Posterior vena cava (tissue), 2 donors: Measurements from ENCODE around the gene RHBDD1. TPM values are rescaled to one million over a fixed set of nuclear protein-coding genes. Genes with fewer than 3 reads are reported as not detected.

Experiments used
- DNase-seq: peaks from one replicate; pipeline ENCODE4 v3.0.0-alpha.2; 2020; ENCODE audit warnings: low spot score
- intact Hi-C, 2 donors: fragments of 100-400 bp; cut with DNase I; formaldehyde crosslinking; loops; one replicate each; pipeline versions ENCODE4 v1.14.1 to v1.14.2; 2022 to 2023
- total RNA-seq, 2 donors: library from RNA; stranded (reverse); fragmentation: NEBNext Ultra II Directional; extraction: Animal tissue kit (Norgen Biotek cat#: 25700); gene quantifications; one replicate each; pipeline ENCODE4 v1.2.1, GENCODE V29; 2021
- donor health status: DM: yes; HTN: yes; CAD: no.
- donor health status: DM: yes; HTN: yes; CAD: no.

The RHBDD1 gene
- total RNA-seq, 2 donors from 2014 or later, result 39.3 to 40.5 TPM

DNA sequence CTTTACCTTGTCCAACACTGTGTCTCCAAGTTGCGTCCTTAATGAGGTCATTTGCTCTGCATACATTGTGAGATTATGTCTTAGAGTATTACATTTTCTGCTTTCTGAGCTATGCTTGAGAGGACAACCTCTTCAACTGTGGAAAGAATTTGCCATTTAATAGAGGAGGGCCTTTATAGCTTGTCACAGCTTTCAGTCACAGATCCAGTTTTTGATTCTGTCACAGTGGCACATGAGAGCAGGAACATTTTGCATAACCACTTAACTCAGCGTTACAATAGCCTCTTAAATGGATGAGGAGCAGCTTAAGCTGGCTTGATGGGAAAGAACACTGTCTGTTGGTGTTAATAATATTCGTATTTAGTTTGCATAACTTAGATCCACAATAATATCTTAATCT is 63.0 kb downstream of the RHBDD1 start:
- no peak for DNase-seq
- intact Hi-C loops, result no loop called here

DNA sequence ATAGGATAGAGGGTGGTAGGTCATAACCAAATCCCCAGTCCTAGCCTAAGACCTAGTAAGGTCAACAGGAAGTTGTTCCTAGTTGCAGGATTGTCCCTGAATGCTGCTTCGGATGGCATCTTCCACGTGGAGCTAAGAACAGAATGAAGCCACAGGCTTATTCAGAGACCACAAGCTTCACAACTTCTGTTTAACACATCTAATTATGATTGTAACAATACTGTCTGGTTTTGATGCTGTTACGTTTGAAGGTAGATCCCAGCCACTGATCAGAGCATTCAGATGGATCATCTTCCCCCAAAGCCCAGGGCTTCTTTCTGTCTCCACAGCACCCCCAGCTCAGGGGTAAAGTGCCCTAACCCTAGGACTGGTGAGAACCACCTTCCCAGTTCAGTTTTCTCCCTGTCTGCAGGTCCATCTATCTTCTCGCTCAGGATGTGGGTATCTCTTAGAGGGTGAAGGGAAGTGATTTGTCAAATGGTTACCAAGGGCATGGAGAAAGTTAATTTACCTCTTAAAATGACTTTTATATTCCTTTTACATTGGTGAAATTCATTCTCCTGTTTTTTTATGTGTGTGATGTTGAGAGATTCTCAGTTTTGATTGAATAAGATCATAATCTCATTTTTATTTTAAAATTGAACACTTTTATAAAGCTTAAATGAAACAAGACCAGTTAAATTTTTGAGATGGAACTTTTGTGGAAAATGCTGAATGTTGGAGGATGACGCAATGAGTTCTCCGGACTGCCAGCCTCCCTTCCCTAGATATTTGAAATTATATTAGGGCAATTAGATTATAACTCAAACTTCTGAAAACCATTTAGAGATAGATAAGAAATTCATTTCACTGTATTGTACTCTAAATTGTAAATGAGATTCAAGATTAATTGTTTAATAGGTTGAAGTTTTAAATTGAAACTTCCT is 66.5 kb downstream of the RHBDD1 start:
- no peak for DNase-seq
- intact Hi-C loops, result no loop called here

DNA sequence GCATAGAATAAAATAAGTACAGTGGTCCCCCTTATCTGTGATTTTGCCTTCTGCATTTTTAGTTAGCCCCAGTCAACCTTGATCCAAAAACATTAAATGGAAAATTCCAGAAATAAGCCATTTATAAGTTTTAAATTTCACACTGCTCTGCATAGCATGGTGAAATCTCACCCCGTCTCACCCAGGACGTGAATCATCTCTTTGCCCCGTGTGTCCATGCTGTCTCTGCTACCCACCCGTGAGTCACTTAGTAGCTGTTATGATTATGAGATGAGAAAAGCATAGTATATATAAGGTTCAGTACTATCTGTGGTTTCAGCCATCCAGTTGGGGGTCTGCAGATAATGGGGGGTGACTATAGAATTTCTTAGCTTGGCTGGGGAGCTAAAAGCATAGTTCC is 67.3 kb downstream of the RHBDD1 start:
- intact Hi-C loops, result no loop called here
- no peak for DNase-seq

DNA sequence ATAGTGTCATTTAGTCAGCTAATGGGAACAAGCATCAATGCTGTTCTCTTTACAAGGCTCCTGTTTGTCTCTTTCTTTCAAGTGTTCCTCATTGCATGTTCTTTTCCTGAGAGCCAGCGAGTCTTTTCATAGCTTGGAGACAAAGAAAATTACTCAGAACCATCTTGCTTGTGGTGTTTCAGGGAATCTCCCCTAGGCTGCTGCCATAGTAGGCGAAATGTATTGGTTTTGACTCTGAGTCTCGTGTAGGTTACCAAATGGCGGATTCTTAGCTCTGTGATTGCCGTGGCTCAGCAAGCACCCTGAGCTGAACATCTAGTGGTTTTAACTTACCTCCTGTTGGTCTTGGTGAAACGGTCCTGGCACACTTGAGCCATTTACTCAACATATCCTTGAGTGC is 68.7 kb downstream of the RHBDD1 start:
- DNase-seq, result no peak
- intact Hi-C loops, result no loop called here

DNA sequence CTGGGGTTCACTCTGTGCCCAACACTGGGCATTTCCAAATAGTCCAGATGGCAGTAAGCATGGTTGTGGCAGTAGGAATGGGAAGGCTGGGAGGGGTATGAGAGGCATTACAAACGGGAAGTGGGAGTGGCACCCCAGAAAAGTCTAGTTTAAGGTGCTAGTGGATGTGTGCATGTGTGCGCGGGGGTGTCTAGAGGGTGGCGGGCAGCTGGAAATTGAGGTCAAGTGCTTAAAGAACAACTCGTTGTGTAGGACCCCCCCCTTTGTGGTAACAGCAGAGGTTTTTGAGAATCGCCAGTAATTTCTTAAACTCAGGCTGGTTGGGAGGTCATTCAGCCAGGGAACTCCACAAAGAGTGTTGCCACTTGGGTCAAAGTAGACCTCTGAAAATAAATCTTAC is 69.9 kb downstream of the RHBDD1 start:
- intact Hi-C loops, result no loop called here
- no peak for DNase-seq

DNA sequence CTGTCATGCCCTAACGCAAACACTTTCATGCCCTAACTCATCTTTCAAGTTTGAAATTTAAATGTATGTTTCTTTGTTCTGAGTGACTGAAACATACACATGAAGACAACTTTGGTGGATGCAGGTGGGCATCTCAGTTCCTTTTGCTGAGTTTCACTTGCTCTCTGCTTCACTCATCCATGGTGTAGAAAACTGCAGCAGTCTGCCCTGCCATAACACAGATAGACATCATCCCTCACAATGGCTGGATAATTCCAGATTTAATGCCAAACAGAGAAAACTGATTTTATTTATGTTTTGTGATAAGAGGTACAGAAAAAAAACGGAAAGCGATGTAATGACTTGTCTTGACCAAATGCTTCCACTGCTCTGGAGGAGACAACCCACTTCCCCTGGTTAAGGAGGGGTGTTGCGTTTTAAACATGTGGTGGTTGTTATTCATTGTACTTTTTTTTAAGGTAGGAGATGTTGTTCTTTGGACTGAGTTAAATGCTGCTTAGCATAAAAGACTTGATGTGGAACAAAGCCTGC is 70.4 kb downstream of the RHBDD1 start:
- DNase-seq, result no peak
- intact Hi-C loops, result no loop called here

DNA sequence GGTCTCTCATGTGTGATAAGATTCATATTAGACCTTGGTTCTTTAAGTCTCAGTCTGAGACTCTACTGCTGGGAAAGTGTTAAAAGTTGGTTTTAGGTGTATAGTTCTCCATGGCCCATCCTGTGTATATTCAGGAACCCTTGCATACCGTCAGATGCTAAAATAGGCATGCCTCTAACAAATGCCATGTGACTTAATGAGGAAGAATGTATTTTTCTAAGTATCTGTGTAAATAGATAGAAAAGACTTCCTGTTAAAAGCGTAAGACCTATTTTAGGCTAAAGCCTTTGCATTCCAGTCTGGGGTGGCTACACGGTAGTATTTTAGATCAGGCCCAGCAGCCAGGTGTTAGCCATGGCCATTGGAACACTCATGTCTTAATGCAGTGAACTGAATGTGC is 73.3 kb downstream of the RHBDD1 start:
- intact Hi-C loops, result no loop called here
- no peak for DNase-seq

DNA sequence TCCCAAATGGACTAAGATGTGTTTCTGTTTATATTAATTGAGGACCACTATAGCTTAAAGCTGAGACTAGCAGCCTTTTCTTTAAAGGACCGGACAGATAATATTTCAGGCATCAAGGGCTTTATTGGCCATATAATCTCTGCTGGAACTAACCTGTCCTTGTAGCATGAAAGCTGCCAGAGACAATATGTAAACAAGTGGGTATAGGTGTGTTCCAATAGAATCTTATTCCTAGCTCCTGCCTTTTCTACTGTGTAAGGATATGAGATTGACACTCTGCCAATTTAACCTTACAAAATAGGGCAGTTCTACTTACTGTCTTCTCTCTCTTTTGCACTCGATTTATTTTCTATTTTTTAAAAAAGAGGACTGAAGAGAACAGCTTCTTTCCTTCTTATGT is 74.0 kb downstream of the RHBDD1 start:
- intact Hi-C loops, result no loop called here
- DNase-seq, result no peak

DNA sequence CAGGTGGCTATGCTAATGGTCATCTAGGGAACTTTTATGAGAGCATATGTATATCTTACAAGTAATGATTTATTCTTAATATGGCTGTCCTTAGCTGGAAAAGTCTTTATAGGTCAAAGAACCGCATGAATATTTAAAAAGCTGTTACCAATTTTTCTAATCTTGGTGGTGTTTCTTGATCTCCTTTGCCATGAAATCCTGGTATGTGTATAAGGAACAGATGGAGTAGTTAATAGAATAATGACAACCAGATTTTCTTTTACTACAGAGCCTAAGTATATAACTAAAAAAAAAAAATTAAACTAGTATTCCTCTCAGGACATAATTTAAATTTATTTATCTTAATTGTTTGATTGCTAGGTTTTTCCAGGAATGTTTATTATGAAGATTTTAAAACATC is 74.5 kb downstream of the RHBDD1 start:
- intact Hi-C loops, result no loop called here
- no peak for DNase-seq

DNA sequence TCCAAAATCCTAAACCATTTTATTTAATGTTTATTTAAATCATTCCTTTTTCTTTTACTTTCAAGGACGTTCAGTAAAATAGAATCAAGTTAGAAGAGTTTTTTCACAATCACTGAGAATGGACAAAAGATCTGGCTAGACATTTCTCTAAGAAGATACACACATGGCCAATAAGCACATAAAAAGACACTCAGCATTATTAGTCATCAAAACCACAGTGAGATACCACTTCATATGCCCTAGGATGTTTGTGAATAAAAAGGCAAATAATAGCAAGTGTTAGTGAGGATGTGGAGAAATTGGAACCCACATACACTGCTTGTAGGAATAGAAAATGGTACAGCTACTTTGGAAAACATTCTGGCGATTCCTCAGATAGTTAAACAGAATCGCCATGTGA is 76.1 kb downstream of the RHBDD1 start:
- intact Hi-C loops, result no loop called here
- no peak for DNase-seq

DNA sequence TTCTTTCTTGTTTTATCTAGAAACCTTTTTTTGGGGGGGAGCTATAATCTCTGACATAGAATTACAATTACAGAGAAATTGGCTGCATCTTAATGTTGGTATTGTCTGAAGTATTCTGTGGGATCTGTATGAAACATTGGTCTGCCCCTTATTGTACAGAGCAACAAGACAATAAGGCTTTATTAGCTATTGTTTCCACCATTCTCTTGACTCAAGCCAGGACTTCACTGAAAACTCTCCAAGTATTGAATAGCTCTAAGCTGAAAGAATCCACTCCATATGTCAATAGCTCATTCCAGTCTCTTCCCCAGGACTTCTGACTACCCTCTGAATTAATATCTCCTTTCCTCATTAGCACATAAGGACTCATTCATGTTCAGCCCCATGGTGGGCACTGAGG is 77.8 kb downstream of the RHBDD1 start:
- intact Hi-C loops, result no loop called here
- no peak for DNase-seq

DNA sequence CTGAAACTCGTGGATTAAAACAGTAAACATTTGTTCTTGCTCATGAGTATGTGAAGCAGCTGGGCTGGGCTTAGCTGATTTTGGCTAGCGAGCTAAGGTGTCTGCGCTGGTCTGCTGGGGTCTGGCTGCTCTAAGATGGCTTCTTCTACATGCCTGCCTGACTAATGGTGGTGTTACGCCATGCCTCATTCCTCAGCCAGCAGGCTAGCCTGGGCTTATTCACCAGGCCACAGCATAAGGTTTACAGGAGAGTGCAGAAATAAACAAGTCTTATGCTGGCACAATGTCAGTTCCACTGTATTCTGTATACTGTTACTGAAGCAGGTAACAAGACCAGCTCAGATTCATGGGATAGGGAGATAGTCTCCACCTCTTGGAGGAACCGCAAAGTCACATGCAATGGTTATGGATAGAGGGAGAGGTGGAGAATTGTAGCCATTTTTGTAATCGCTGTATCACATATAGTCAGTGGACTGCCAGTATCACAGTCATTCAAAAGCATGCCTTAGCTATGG is 80.0 kb downstream of the RHBDD1 start:
- DNase-seq, result no peak
- intact Hi-C loops, result no loop called here

DNA sequence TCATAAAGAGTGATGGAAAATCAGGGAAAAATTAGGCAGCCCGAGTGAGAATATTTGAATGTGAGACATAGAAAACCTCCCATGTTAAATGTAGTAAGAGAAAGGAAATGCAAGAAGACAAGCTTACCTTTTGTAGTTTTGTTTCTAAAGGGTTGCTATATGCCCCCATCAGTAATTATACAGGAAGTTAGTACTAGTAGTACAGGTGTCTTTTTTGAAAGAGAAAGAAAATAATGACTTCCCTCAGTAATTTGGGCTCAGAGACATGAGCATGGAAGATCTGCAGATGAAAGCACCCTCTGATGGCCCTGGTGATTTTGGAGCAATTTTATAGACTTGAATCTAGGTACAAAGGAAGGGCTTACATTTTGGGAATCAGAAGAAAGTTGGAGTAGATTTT is 80.8 kb downstream of the RHBDD1 start:
- DNase-seq, result no peak
- intact Hi-C loops, result no loop called here

DNA sequence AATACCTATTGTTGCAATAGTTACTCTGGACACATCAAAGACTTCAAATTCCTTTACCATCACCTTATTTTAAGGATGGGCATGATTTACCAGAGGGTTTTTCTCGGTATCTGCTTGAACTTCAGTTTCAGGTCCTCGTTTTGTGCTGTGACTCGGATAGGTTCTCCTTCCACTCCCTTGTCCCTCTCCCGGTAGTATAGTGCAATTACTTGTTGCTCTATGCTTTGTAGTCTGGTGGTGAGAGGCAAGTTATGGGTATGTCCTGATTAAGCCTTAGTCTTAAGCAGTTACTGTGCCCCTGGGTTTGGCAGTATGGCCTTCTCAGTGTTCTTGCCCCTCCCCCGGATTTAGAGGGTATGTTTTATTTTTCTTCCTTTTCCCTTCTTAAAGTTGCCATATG is 96.6 kb downstream of the RHBDD1 start:
- no peak for DNase-seq
- intact Hi-C loops, result no loop called here

DNA sequence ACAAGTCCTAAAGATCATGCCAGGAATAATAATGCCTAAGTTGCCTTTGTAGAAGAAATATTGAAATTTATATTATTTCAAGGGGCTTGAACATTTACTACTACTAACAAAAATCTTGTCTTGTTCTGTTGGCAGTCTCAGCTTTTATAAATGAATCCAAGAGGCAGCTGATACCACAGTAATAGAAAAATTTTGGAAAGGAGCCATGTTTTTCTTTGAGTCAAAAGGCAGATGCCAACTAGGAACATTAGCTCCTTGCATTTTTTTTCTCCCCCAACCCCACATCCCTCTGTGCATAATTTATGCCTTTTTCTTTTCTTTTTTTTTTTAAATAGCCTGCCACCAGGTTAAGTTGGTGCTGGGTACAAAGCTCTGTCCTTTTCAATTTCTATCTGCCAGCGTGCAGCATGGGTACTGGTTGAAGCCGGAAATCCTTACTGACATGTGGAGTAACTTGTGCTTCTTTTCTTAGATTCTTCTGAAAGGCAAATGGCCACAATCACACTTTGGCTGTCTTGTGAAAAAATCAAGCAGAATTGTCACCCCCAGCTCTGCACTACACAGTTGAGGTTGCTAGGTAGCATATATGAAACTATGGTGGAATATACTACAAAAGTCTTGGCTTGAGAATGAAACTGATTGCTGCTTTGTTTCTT is 98.8 kb downstream of the RHBDD1 start:
- intact Hi-C loops, result no loop called here
- no peak for DNase-seq

DNA sequence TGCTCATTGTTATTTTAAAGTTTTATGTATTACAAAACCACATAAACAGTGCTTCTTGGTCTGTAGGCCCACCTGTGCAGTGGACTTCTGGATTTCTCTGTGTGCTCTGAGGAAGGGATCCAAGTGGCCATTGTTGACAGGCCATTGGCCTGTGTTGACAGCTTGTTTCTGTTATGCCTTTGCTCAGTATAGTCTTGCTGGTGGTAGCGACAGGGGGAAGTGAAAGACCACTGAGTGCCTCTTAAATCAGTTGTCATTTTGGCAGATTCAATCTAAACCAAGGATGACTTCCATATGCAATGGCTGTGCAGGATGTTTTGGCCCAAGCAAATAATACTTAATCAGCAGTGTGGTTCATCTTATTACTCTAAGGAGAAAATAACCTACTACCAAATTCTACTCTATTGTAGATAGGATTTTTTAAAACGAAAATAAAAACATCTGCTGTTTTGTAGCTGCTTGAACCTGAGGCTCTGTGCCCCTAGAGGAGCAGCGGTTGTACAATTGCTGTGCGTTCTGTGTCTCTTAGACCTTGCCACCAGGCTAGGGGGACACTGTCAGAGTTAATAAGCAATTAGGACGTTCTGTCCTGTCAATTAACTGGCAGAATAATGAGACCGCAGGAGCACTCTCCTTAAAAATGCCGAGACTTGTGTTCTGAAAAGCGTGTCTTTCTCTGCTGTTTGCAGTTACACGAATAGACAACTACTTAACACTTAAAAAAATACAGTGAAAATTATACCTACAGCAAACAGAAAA is 108.2 kb downstream of the RHBDD1 start:
- no peak for DNase-seq
- intact Hi-C loops, result no loop called here

DNA sequence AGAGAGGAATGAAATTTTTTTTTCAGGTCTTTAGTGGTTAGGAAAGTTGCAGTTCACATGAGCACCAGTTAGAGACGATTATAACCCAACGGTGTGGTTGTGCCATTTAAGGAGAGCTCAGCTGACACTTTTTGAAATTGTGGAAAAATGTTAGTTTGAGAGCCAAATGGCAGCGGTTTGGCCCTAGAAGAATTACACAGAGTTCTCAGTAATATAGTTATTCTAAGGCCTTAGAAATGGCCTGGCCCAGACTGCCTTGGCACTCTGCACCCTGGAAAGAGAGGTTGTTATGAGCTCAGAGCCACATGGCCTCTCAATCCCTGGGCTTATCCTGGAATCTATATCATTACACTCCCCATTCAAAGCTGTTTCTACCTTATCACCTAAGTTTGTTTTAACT is 117.4 kb downstream of the RHBDD1 start:
- peak; percentile 78 for DNase-seq
- intact Hi-C loops, result no loop called here

DNA sequence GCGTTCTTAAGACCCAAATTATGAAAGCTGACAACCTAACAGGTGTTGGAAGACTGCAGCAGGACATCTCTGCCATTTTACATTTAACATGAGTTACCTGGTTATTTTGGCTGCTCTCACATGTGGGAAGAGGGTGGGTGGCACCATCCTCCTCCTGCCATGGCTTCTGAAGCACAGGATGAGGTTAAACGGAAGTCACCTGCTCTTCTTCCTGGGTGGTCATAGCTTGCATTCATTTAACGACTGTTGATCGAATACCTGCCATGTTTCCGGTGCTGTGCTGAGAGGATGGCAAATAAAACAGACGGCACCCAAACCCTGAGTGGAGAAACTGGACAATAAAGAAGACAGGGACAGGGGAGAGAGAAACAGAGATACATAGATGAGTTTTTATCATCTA is 118.0 kb downstream of the RHBDD1 start:
- DNase-seq, result no peak
- intact Hi-C loops, result no loop called here

DNA sequence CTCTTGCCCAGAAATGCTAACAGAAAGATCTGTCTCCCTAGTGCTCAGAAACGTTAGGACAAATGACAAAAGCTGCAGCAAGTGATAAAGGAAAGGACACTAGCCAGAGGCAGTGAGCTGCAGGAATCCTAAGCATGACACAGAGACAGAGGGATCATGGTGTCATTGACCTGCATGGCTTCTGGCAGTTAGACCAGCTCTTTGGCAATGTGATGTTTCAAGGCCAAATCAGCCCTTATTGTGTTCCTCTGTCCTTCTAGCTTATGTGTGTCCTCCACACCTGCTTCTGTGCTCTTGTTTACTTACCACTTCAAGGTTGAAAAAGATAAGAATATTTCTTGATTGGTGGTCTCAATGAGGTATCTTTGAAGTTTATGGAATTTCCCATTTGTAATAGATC is 120.8 kb downstream of the RHBDD1 start:
- intact Hi-C loops, result no loop called here
- DNase-seq, result no peak

DNA sequence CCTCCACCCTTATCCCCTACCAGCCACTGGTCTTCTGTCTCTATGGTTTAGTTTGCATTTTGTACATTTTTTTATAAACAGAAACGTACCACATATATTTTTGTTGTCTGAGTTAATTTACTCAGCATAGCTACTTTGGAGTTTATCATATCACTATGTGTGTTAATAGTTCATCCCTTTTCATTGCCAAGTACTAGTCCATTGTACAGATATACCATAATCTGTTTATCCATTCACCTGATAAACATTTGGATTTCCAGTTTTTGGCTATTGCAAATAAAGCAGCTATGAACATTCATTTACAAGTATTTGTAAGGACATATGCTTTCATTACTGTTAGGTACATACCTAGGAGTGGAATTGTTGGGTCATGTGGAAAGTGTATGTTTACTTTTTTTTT is 123.6 kb downstream of the RHBDD1 start:
- intact Hi-C loops, result no loop called here
- DNase-seq, result no peak
